ENCODE data around the gene CCDC141. TPM values are rescaled to one million over a fixed set of nuclear protein-coding genes. Genes with fewer than 3 reads are reported as not detected.

Gene CCDC141
- total RNA-seq, 1 experiment from 2014 or later: 0.30 TPM

- RAD21 ChIA-PET (ENCODE audit: low non-redundant PET in 1 of 2, low total read pairs in 2 of 2, uncharacterized antibody in 2 of 2, unreplicated experiment in 2 of 2): no interaction called here
- CTCF ChIA-PET: interaction anchor here (1.1 kb wide), 1 partner anchor 22 kb away, joined by 3 read pairs; no protein-coding TSS in a partner anchor
- DNase-seq (ENCODE audit: low read depth, low spot score) (no peak), ATAC-seq (no peak)
- H2AFZ ChIP-seq (ENCODE audit: low read depth, low read length, poor library complexity, severe bottlenecking): no peak overlapping the region
- no peaks in the 10 kb centered on the region for H3K36me3 ChIP-seq (ENCODE audit: control insufficient read depth in 1 of 2, insufficient read depth in 2 of 2, low read length in 2 of 2)
- H3K9me2 ChIP-seq (ENCODE audit: insufficient read depth): no peaks in the 10 kb centered on the region
- H3K4me3 ChIP-seq (replicated peaks in 1 of 2; ENCODE audit: low read depth in 1 of 2, low read length in 2 of 2): no peak overlapping the region
- no peaks in the 10 kb centered on the region; the same call in 1 of the 2 replicates for H4K20me1 ChIP-seq (ENCODE audit: insufficient read depth)
- POLR2A ChIA-PET: no interaction called here
- H3K79me2 ChIP-seq (ENCODE audit: insufficient read depth, low read length): no peaks in the 10 kb centered on the region
- H3K27me3 ChIP-seq (ENCODE audit: insufficient read depth, low read length): no peaks in the 10 kb centered on the region
- no peak overlapping the region for H3K4me2 ChIP-seq (ENCODE audit: low read length)
- no peaks in the 10 kb centered on the region for H3K9me3 ChIP-seq (ENCODE audit: control insufficient read depth in 1 of 2, insufficient read depth in 1 of 2, low read depth in 1 of 2, low read length in 2 of 2)
- no TSS peak for BruUV-seq (replicated peaks)
- intact Hi-C loops (cut with micrococcal nuclease): no loop called here
- H3K4me1 ChIP-seq (ENCODE audit: control insufficient read depth in 1 of 2, insufficient read depth in 2 of 2, low read length in 2 of 2): no peaks in the 10 kb centered on the region
- TF ChIP-seq REST (IDR thresholded peaks at IDR 0.05; ENCODE audit: low read depth) (no peak), MAX (IDR thresholded peaks at IDR 0.05) (no peak), YY1 (IDR thresholded peaks at IDR 0.05; ENCODE audit: extremely low read depth, insufficient replicate concordance, low read depth, low read length) (no peak), ZNF274 (IDR thresholded peaks at IDR 0.05; ENCODE audit: low read depth, low read length) (no peak), POLR2AphosphoS5 (IDR thresholded peaks at IDR 0.05; ENCODE audit: low read depth, low read length) (no peak), ZFX (IDR thresholded peaks at IDR 0.05) (no peak), RAD21 (IDR thresholded peaks at IDR 0.05; ENCODE audit: low read depth) (no peak), EZH2phosphoT487 (IDR thresholded peaks at IDR 0.05; ENCODE audit: borderline replicate concordance) (no peak)
- no peak overlapping the region for H3K27ac ChIP-seq (ENCODE audit: low read depth, low read length)
- H3K9ac ChIP-seq (ENCODE audit: low read length): no peak overlapping the region
Measured at GRCh38 chr2:178783889-178784288, 266.0 kb downstream of the CCDC141 start.

Measured in HCT116 (cell line).